Measurements from ENCODE around the gene ZDHHC24. TPM values are rescaled to one million over a fixed set of nuclear protein-coding genes. Genes with fewer than 3 reads are reported as not detected.

ZDHHC24 gene
- total and polyA plus RNA-seq, 2 donors (not counting 1 experiment from before 2014, with no cell fraction given): 6.0 to 11.6 TPM

GRCh38 chr11:66548774-66549630 lies 3.2 kb upstream of the ZDHHC24 start:
- TF ChIP-seq, protein P1, sequence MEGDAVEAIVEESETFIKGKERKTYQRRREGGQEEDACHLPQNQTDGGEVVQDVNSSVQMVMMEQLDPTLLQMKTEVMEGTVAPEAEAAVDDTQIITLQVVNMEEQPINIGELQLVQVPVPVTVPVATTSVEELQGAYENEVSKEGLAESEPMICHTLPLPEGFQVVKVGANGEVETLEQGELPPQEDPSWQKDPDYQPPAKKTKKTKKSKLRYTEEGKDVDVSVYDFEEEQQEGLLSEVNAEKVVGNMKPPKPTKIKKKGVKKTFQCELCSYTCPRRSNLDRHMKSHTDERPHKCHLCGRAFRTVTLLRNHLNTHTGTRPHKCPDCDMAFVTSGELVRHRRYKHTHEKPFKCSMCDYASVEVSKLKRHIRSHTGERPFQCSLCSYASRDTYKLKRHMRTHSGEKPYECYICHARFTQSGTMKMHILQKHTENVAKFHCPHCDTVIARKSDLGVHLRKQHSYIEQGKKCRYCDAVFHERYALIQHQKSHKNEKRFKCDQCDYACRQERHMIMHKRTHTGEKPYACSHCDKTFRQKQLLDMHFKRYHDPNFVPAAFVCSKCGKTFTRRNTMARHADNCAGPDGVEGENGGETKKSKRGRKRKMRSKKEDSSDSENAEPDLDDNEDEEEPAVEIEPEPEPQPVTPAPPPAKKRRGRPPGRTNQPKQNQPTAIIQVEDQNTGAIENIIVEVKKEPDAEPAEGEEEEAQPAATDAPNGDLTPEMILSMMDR (conservative IDR thresholded peaks at IDR 0.05 in 1 of 2, IDR thresholded peaks at IDR 0.05 in 1 of 2; ENCODE audit: low read depth in 1 of 2, low read length in 2 of 2): no peak
- TF ChIP-seq EZH2 (IDR thresholded peaks at IDR 0.05; ENCODE audit: low read length, missing control alignments): no peak
- no peak overlapping the region for H3K27ac ChIP-seq (ENCODE audit: insufficient read depth, low read length)
- DNase-seq (ENCODE audit: low read depth in 2 of 2): no peak

DNA sequence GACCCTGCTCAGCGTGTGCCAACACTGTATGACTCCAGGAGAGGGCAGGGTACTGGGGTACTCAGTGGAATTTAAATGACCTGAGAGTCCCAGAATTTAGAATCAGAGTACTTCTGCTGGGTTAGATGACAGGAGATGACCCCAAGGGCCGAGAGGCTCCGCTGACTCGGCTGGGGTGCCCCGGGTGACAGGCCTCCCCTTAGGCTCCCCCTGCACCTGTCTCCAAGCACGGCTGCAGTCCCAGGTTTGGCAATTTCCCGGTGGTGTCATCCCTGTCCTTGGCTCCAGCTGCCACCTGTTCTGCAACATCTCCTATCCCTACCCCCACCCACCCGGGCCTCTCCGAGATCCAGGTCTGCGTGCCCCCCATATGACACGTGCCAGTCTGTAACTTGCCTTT lies 2.2 kb upstream of the ZDHHC24 start:
- TF ChIP-seq, protein P1 (conservative IDR thresholded peaks at IDR 0.05 in 1 of 2, IDR thresholded peaks at IDR 0.05 in 1 of 2; ENCODE audit: low read depth in 1 of 2, low read length in 2 of 2): no peak
- no peak for TF ChIP-seq EZH2 (IDR thresholded peaks at IDR 0.05; ENCODE audit: low read length, missing control alignments)
- no peak overlapping the region for H3K4me2 ChIP-seq (ENCODE audit: extremely low read depth, insufficient read depth, low read length)
- H3K27me3 ChIP-seq (ENCODE audit: control insufficient read depth, insufficient read depth, low read length): peaks cover 19% of the 10 kb centered on the region
- no peak overlapping the region for H3K9ac ChIP-seq (ENCODE audit: insufficient read depth, low read length)
- no peak for DNase-seq (ENCODE audit: low read depth in 2 of 2)
- no peaks in the 10 kb centered on the region for H3K9me3 ChIP-seq (ENCODE audit: control insufficient read depth, insufficient read depth, low read depth, low read length)
- H2AFZ ChIP-seq (ENCODE audit: low read length): no peak overlapping the region
- no peaks in the 10 kb centered on the region for H3K4me1 ChIP-seq (ENCODE audit: control insufficient read depth, extremely low read depth, insufficient read depth, low read length)
- no peak overlapping the region for H3K27ac ChIP-seq (ENCODE audit: insufficient read depth, low read length)
- no peak overlapping the region for H3K4me3 ChIP-seq (replicated peaks in 1 of 4; ENCODE audit: control extremely low read depth in 1 of 4, insufficient read depth in 1 of 4, low read depth in 3 of 4, low read length in 4 of 4)
- H4K20me1 ChIP-seq (ENCODE audit: control insufficient read depth, extremely low read depth, insufficient read depth, low read length): no peaks in the 10 kb centered on the region
- peaks cover 1% of the 10 kb centered on the region for H3K36me3 ChIP-seq (ENCODE audit: control insufficient read depth, insufficient read depth, low read length)
- H3K79me2 ChIP-seq (ENCODE audit: control insufficient read depth, insufficient read depth, low read length): no peaks in the 10 kb centered on the region

More at GRCh38 chr11:66548774-66549630, 3.2 kb upstream of the ZDHHC24 start:
- Histone ChIP-seq H3K79me2 (ENCODE audit: control insufficient read depth, insufficient read depth, low read length) (no peaks in the 10 kb centered on the region), H3K27me3 (ENCODE audit: control insufficient read depth, insufficient read depth, low read length) (peaks cover 19% of the 10 kb centered on the region), H3K4me3 (replicated peaks in 1 of 4; ENCODE audit: control extremely low read depth in 1 of 4, insufficient read depth in 1 of 4, low read depth in 3 of 4, low read length in 4 of 4) (no peak overlapping the region), H3K9ac (ENCODE audit: insufficient read depth, low read length) (no peak overlapping the region), H3K4me2 (ENCODE audit: extremely low read depth, insufficient read depth, low read length) (no peak overlapping the region), H3K9me3 (ENCODE audit: control insufficient read depth, insufficient read depth, low read depth, low read length) (no peaks in the 10 kb centered on the region), H3K4me1 (ENCODE audit: control insufficient read depth, extremely low read depth, insufficient read depth, low read length) (no peaks in the 10 kb centered on the region), H4K20me1 (ENCODE audit: control insufficient read depth, extremely low read depth, insufficient read depth, low read length) (no peaks in the 10 kb centered on the region), H3K36me3 (ENCODE audit: control insufficient read depth, insufficient read depth, low read length) (no peaks in the 10 kb centered on the region), H2AFZ (ENCODE audit: low read length) (no peak overlapping the region)

GRCh38 chr11:66547662-66548009 lies 1.8 kb upstream of the ZDHHC24 start:
- DNase-seq (ENCODE audit: low read depth in 2 of 2): no peak
- TF ChIP-seq, protein P1 (conservative IDR thresholded peaks at IDR 0.05 in 1 of 2, IDR thresholded peaks at IDR 0.05 in 1 of 2; ENCODE audit: low read depth in 1 of 2, low read length in 2 of 2): no peak
- no peak for TF ChIP-seq EZH2 (IDR thresholded peaks at IDR 0.05; ENCODE audit: low read length, missing control alignments)
- peaks cover 1% of the 10 kb centered on the region for H3K36me3 ChIP-seq (ENCODE audit: control insufficient read depth, insufficient read depth, low read length)
- no peaks in the 10 kb centered on the region for H3K79me2 ChIP-seq (ENCODE audit: control insufficient read depth, insufficient read depth, low read length)
- H3K27ac ChIP-seq (ENCODE audit: insufficient read depth, low read length): no peak overlapping the region
- no peaks in the 10 kb centered on the region for H4K20me1 ChIP-seq (ENCODE audit: control insufficient read depth, extremely low read depth, insufficient read depth, low read length)
- no peaks in the 10 kb centered on the region for H3K9me3 ChIP-seq (ENCODE audit: control insufficient read depth, insufficient read depth, low read depth, low read length)
- H3K9ac ChIP-seq (ENCODE audit: insufficient read depth, low read length): no peak overlapping the region
- peaks cover 1% of the 10 kb centered on the region for H3K4me1 ChIP-seq (ENCODE audit: control insufficient read depth, extremely low read depth, insufficient read depth, low read length)
- no peak overlapping the region for H3K4me2 ChIP-seq (ENCODE audit: extremely low read depth, insufficient read depth, low read length)
- H2AFZ ChIP-seq (ENCODE audit: low read length): no peak overlapping the region
- H3K27me3 ChIP-seq (ENCODE audit: control insufficient read depth, insufficient read depth, low read length): peaks cover 19% of the 10 kb centered on the region
- H3K4me3 ChIP-seq (replicated peaks in 1 of 4; ENCODE audit: control extremely low read depth in 1 of 4, insufficient read depth in 1 of 4, low read depth in 3 of 4, low read length in 4 of 4): no peak overlapping the region

All from fibroblast of lung (primary cell).